ENCODE measurements around the gene ERBB3.

ERBB3 gene

DNA sequence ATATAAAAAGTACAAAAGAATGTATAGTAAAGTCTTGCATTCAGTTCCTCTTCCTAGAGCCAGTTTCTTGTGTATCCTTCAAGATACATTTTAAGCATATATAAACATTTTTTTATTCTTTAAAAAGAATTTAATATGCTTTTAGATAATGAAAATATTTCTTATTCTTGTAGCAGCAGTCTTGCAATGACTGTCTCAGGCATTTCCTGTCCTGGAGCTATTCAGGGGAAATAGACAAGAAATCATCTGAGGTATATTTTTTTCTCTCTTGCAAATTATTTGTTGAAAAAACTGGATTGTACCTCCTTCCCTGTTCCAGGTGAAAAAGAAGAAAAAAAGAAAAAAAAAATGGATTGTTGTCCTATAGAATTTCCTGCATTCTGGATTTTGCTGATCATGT lies 17.0 kb upstream of the ERBB3 start:
- no peak for TF ChIP-seq GATA3 (IDR thresholded peaks at IDR 0.05; ENCODE audit: low read depth, low read length)

DNA sequence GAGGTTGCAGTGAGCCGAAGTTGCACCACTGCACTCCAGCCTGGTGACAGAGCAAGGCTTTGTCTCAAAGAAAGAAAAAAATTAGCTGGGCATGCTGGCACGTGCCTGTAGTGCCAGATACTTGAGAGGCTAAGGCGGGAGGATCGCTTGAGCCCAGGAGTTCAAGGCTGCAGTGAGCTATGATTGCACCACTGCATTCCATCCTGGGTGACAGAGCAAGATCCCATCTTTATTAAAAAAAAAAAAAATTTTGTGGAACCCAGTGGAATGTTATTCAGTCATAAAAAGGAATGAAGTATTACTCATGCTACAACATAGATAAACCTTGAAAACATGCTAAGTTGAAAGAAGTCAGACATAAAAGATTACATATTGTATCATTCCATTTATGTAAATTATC lies 8.3 kb upstream of the ERBB3 start:
- no peak for TF ChIP-seq GATA3 (IDR thresholded peaks at IDR 0.05; ENCODE audit: low read depth, low read length)
- no peak for TF ChIP-seq GATA2 (IDR thresholded peaks at IDR 0.05; ENCODE audit: low read depth, low read length)

- TF ChIP-seq GATA2 (IDR thresholded peaks at IDR 0.05; ENCODE audit: low read depth, low read length) (no peak), GATA3 (IDR thresholded peaks at IDR 0.05; ENCODE audit: low read depth, low read length) (no peak)
Observed at GRCh38 chr12:56074396-56074795, 5.6 kb upstream of the ERBB3 start.

- TF ChIP-seq GATA3 (IDR thresholded peaks at IDR 0.05; ENCODE audit: low read depth, low read length) = no peak
- no peak for TF ChIP-seq GATA2 (IDR thresholded peaks at IDR 0.05; ENCODE audit: low read depth, low read length)
Observed at GRCh38 chr12:56078427-56078826, 1.5 kb upstream of the ERBB3 start.

GRCh38 chr12:56078931-56079722 lies 838 bp upstream of the ERBB3 start:
- TF ChIP-seq GATA2 (IDR thresholded peaks at IDR 0.05; ENCODE audit: low read depth, low read length) (no peak), GATA3 (IDR thresholded peaks at IDR 0.05; ENCODE audit: low read depth, low read length) (no peak)

GRCh38 chr12:56080556-56081138 lies 682 bp downstream of the ERBB3 start:
- TF ChIP-seq GATA2 (IDR thresholded peaks at IDR 0.05; ENCODE audit: low read depth, low read length) = no peak
- TF ChIP-seq GATA3 (IDR thresholded peaks at IDR 0.05; ENCODE audit: low read depth, low read length) = no peak

DNA sequence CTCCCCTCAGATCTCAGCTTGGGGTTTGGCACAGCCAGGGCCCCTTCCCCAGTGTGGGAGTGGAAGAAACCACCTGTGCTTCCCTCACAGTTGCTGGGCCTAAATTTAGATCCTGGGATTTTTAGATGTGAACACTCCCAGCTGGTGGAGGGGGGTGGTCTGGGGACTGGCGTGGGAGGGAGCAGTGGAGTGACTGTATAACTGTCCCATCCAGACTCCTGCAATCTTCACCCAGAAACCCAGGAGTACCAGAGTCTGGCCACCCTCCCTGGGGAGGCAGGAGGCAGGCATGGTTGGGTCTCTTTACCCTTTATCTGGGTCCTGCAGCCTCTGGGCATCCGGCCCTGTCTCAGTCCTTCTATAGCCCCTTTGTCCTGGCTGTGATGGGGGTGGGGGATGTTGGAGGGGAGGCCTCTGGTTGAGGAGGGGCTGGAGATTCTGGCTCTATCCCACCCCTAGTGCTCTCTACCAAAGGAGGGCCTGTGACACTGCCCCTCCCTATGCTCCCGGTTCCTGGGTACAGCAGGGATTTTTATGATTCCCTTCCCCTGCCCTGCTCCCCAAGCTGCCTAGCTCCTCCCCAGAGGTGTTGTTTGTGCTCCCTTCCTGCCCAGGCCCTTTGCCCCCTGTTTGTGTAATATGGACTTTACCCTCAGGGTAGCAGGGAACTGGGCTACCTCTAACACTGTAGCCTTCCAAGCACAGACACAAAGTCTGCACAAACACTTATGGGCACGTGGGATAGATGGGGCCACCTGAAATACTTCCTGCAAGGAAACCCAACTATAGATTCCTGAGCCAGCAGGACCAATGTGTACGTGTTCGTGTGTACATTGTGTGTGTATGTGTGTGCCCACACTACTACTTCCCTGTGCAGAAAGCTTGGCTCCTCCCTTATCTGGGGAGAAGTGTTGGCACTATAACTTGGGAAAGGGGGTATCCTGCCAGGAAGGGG lies 1.7 kb downstream of the ERBB3 start:
- no peak for TF ChIP-seq GATA3 (IDR thresholded peaks at IDR 0.05; ENCODE audit: low read depth, low read length)

GRCh38 chr12:56082382-56082781 lies 2.4 kb downstream of the ERBB3 start:
- TF ChIP-seq GATA3 (IDR thresholded peaks at IDR 0.05; ENCODE audit: low read depth, low read length) (no peak), GATA2 (IDR thresholded peaks at IDR 0.05; ENCODE audit: low read depth, low read length) (no peak)

- TF ChIP-seq GATA3 (IDR thresholded peaks at IDR 0.05; ENCODE audit: low read depth, low read length) = no peak
- TF ChIP-seq GATA2 (IDR thresholded peaks at IDR 0.05; ENCODE audit: low read depth, low read length) = no peak
Observed at GRCh38 chr12:56082967-56083366, 3.0 kb downstream of the ERBB3 start.

- no peak for TF ChIP-seq GATA2 (IDR thresholded peaks at IDR 0.05; ENCODE audit: low read depth, low read length)
- no peak for TF ChIP-seq GATA3 (IDR thresholded peaks at IDR 0.05; ENCODE audit: low read depth, low read length)
Observed at GRCh38 chr12:56084958-56085543, 5.1 kb downstream of the ERBB3 start.

- TF ChIP-seq GATA3 (IDR thresholded peaks at IDR 0.05; ENCODE audit: low read depth, low read length) (no peak), GATA2 (IDR thresholded peaks at IDR 0.05; ENCODE audit: low read depth, low read length) (no peak)
Observed at GRCh38 chr12:56086096-56086495, 6.1 kb downstream of the ERBB3 start.

DNA sequence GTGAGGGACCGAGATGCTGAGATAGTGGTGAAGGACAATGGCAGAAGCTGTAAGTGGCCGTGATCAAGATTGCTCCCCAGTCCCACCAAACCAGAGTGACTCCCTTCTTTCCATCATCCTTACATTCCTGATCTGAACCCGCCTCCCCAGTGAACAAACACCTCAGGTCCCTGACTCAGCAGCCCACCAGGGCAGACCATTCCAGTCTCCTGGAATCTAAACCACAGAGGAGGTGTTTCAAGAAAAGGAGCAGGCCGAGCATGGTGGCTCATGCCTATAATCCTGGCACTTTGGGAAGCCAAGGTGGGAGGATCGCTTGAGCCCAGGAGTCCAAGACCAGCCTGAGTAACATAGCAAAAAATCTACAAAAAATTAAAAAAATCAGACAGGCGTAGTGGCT lies 6.6 kb downstream of the ERBB3 start:
- no peak for TF ChIP-seq GATA3 (IDR thresholded peaks at IDR 0.05; ENCODE audit: low read depth, low read length)
- no peak for TF ChIP-seq GATA2 (IDR thresholded peaks at IDR 0.05; ENCODE audit: low read depth, low read length)

DNA sequence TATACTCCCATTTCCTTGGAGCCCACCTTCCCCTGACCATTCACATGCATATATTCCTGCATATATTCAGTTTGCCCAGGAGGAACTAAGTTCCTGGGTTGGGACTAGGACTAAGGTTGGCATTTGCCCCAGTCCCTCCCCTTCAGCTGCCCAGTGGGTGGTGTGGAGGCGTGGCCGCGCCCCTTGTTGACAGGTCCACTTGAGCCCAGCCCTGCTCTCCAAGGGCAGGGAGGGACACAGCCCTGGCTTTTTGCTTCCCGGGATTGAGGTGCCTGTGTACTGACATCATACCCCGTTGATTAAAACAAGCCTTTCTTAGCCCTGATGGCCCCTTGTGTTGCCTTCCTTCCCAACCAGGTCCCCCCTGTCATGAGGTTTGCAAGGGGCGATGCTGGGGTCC lies 7.3 kb downstream of the ERBB3 start:
- TF ChIP-seq GATA2 (IDR thresholded peaks at IDR 0.05; ENCODE audit: low read depth, low read length) (no peak), GATA3 (IDR thresholded peaks at IDR 0.05; ENCODE audit: low read depth, low read length) (no peak)

- TF ChIP-seq GATA3 (IDR thresholded peaks at IDR 0.05; ENCODE audit: low read depth, low read length) (no peak), GATA2 (IDR thresholded peaks at IDR 0.05; ENCODE audit: low read depth, low read length) (no peak)
Observed at GRCh38 chr12:56097738-56098137, 17.8 kb downstream of the ERBB3 start.
